SKM-1 (cell line): Measurements from ENCODE around the gene TMTC2.
"Not testable (repeated sequence)": the region's sequence is repeated elsewhere in the genome, so short reads cannot be mapped to it uniquely, and the experiment has no call there.

Experiments
- DNase-seq: peaks from one replicate; lab custom pipeline; 2025; ENCODE audit not compliant: unreplicated experiment; lab: John Stamatoyannopoulos, UW

The TMTC2 gene

GRCh38 chr12:82838827-82839226 is 152.1 kb downstream of the TMTC2 start:
- no peak for DNase-seq

GRCh38 chr12:82839796-82840195 is 153.1 kb downstream of the TMTC2 start:
- DNase-seq = no peak

GRCh38 chr12:82841487-82841904 is 154.8 kb downstream of the TMTC2 start:
- DNase-seq = no peak

- no peak for DNase-seq
These were observed 155.8 kb downstream of the TMTC2 start for GRCh38 chr12:82842480-82842879.

DNA sequence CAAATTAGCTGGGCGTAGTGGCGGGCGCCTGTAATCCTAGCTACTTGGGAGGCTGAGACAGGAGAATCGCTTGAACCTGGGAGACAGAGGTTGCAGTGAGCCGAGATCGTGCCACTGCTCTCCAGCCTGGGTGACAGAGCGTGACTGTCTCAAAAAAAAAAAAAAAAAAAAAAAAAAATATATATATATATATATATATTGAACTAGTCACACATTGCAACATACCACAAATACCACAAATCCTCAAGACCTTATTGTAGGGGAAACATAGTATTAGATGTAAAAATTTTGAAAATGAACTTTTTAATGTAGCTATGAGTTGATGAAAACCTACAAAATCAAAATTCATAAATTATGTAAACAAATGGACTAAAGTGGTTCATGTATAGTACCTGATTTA is 158.4 kb downstream of the TMTC2 start:
- DNase-seq = not testable (repeated sequence)

GRCh38 chr12:82848845-82849244 is 162.1 kb downstream of the TMTC2 start:
- no peak for DNase-seq

DNA sequence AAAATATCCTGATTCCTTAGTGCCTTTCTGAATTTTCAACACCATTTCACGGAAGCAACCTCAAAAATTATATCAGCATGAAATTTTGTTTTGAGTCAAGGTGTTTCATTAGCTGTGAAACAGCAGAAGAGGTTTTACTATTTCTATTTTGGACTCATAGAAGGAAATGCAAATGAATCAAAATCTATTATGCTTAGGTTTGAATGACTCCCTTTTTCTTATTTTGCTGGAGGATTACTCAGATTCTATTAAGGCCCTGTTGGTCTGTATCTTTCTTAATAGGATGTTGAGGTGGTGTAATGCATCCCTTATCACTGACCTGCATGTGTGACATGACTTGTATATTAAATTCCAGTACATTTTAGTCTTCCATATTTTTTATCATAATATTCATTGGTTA is 165.8 kb downstream of the TMTC2 start:
- DNase-seq = no peak

DNA sequence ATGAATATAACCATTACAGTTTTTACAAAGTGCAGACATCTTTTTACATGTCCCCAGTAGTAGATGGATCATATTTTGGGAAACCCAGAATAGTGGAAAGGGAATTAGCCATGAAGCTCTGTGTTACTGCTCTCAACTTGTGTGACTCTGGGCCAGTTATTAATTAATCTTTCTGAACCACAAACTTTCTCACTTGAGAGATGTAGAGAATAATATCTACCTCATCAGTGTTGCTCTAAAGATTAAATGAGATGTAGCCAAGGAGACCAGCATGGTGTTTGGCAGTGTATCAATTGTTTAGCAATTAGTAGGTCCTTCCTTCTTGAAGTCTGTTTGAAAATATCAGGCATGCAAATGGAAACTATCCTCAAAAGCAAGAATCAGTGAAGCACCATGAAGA is 169.2 kb downstream of the TMTC2 start:
- DNase-seq = no peak

DNA sequence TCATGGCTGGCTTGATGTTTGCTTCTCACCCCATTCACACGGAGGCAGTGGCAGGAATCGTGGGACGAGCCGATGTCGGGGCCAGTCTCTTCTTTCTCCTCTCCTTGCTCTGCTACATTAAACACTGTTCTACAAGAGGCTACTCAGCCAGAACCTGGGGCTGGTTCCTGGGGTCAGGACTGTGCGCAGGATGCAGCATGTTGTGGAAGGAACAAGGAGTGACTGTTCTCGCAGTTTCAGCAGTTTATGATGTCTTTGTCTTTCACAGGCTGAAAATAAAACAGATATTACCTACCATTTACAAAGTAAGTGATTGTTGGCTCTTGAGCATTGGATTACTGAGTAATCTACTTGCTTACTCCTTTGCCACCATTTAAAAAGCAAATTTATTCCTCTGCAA is 170.6 kb downstream of the TMTC2 start:
- DNase-seq = no peak

GRCh38 chr12:82857911-82858533 is 171.3 kb downstream of the TMTC2 start:
- DNase-seq = no peak

DNA sequence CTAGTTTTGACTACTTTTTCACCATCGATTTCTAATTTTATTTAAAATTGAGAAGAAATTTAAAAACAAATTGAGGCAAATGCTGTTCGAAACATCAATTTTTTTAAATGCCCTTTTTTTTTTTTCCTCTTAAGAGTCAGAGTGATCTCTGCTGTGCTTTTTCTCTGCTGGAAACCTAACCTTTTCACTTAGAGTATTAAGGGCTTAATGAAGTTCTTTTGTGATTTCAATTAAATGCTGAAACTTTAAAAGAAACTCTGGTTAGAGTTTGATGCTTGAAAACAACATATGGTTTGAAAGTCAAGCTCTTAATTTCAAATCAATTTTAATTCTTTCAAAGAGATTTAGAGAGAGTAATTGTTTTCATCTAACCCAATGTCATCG is 171.8 kb downstream of the TMTC2 start:
- DNase-seq = no peak

DNA sequence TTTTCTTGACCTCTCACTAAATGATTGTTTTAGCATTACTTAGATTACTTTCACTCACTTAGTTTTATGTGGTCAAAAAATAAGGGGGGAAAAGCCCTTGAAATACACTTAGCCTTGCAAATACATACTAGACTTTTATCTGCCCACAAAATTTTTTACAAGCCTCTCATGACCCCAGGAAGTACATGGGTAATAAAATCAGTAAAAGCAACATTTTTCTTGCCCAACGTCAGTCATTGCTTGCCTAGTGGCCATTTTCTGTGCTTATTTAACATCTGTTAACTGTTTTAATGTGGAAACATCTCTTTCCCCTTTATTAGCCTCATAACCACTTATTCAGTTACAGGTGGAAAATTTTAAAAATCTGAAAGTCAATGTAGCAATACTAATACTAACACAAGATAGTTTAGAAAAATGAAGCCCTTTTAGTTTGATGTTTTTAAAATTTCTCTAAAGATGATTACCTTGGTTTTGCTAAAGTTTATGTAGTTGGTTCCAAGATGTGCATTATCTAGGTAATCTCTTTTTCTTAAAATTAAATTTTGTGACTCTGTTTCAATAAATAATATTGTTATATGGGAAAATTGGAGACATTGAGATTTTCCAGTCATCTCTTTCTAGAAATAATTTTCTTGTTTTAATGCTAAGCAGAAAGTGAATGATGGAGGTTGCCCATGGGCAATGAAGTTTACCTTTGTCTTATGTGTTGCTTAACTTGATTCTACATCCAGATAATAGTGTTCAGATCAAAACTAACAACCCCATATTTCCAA is 175.5 kb downstream of the TMTC2 start:
- DNase-seq = no peak

DNA sequence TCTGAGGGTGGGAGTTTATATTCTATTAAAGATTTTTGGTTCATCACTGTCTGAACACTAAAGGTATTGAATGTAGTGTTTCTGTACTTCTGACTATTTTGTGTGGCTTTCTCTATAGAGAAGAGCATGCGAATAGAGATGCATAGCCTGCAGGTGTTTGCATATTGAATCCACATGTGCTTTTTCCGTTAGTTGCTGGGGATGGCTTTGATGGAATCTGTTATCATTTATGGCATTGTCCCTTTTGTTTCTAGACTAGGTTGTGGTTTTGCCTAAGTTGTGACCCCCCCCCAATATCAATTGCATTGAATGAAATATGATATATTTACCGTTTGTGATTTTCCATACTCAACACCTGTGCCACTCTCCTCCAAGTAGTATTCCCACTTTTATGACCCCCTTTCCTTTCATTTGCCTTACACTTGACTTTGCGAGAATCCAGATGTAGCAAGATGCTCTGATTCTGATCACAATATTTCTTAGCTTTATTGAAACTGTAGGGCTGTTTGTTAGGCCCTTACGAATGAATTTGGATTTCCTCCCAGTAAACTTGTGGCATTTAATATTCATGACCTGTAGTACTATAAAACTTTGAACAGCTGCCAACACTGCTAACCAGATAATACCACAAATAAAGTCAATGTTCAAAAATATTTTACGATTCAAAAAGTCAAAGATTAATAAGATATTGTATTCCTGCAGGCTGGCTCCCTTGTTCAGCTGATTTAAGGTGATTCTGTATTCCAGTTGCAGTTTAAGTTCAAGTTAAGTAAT is 176.4 kb downstream of the TMTC2 start:
- no peak for DNase-seq

GRCh38 chr12:82866227-82866775 is 179.6 kb downstream of the TMTC2 start:
- no peak for DNase-seq

DNA sequence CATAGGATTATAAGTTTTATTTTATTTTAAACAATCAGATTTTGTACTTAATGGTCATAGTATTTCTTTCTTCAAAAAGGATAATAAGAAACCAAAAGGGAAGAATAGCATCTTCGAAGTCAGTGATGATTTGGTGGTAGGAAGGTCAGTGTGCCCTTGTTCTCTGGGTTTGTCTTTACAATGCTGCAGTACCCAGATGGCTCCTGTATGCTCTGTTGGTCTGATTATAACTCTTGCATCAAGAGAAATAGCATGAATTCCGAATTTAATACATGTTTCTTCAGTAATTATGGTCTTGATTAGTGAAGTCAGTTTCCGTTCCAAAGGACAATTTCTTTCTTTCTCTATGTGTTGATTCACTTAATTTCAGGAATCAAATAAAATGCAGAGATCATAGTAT is 180.2 kb downstream of the TMTC2 start:
- no peak for DNase-seq

DNA sequence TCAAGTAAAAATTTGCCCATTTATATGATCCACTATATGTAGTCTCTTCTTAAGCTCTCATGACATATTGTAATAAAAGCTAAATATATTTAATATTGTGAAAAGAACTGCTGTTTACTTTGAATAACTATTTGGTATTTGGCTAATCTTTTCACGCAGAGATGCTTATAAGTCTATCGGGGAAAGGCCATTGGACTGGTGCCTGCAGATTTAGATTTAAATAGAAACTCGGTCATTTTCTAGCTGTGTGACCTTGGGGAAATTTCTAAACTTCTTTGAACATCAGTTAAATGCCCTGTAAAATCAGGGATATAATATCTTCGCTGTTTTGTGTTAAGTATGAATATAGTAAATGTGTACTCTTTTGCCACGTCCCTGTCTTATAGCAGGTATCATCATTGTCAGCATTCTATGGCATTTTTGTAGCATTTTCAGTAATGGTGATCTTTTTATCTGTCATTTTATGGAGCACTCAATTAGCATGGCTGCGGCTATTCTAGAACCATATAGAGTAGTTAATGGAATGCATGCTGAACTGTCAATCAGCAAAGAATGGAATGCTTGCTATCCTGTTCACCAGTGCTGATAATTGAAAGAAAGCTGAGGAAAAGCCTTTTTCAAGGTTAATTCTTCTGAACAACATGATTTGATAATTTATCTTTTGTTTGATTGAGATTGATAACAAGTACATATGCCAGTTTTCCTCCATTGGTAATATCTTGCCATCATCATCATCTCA is 181.2 kb downstream of the TMTC2 start:
- no peak for DNase-seq

DNA sequence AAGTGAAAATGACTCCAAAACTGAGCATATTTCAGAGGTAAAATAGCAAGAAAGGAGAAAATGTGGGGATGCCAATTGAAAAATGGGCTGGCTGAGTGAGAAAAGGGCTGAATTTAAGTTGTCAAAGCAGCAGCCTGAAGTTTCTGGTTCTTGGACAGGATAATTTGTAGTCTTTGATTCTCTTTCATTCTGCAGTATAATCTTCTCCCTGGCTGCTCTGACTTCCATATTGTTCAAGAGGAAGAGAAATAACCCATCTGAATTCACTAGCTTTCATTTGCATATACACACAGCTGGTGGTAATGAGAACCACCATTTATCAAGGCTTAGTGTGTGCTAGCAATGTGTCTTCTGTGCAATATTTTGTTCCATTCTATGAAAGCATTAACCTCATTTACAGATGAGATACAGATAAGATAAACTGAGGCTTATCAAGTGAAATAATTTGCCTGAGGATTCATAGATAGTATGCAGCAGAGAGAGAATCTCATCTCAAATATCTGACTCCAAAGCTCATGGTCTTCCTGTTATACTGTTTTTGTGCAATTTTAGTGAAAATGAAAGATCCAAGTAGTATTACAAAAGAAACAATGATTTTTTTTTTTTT is 184.2 kb downstream of the TMTC2 start:
- no peak for DNase-seq

GRCh38 chr12:82872088-82872487 is 185.4 kb downstream of the TMTC2 start:
- no peak for DNase-seq

DNA sequence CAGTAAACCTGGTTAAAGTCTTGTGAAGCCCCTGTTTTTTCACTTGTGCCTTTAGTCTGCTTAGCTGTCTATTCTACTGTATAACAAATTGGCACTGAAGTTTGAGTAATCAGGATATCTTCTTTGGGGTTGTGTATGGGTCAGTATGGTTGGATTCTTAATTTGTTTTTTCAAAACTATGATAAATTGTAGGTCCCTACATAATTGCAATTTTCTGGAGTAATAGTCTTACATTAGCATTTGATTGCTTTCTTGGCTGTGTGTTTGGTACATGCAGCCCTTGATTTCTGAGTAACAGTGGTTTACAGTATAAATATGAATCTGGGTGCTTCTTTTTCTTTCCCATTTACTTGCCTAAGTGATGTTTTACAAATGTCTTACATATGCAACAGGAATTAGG is 186.6 kb downstream of the TMTC2 start:
- no peak for DNase-seq

DNA sequence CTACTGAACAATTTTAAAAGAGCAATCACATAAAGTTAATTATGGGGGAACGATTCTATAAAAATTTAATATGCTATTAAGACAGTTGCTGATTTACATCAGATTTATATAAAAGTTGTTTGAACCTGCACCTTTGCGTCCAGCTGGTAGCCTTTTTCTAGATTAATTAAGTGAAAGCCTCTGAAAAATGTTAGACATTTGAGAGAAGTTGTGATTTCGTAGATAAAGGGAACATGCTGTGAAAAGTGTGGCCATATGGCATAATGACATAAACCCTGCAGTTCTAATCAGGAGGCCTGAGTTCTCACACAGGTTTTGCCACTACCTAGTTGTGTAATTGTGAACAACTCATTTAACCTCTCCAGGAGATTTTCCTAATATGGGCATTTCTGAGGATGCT is 187.2 kb downstream of the TMTC2 start:
- no peak for DNase-seq

DNA sequence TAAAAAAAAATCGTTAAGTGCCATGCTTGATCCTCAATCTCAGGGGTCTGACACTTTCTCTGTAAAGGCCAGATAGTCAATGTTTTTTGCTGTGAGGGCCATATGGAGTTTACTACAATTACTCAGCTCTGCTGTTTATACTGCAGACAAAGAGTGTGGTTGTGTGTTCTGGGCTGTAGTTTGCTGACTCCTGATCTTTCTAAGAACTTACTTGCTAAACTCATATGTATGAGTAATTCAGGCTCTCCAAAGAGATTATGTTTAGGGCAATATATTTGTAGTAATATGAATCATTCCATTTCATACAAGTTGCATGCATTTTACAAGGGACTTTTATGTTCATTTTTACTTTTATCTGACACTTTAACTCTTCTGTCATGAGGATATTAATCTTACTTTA is 188.2 kb downstream of the TMTC2 start:
- DNase-seq = no peak
